ENCODE data around the gene PGM1. TPM values are rescaled to one million over a fixed set of nuclear protein-coding genes. Genes with fewer than 3 reads are reported as not detected.
A peak's percentile ranks its signal among the peaks of the same experiment; 100 is the strongest.

PGM1 gene
- total RNA-seq, 4 donors from 2014 or later: 36.7 to 57.0 (median 50.8) TPM

GRCh38 chr1:63662056-63662836 lies 69.0 kb downstream of the PGM1 start:
- peak in 1 of 2 donors; percentile 15 for DNase-seq (ENCODE audit: low spot score in 2 of 2)
- peaks cover 0 to 19% (median 0%) of the 10 kb centered on the region in 4 donors for H3K9me3 ChIP-seq
- peak overlapping the region in 3 of 4 donors; percentile 7 to 71 (median 65) for H3K27ac ChIP-seq

GRCh38 chr1:63662841-63663240 lies 69.6 kb downstream of the PGM1 start:
- TF ChIP-seq EP300 (IDR thresholded peaks at IDR 0.05): no peak
- TF ChIP-seq, protein P1, sequence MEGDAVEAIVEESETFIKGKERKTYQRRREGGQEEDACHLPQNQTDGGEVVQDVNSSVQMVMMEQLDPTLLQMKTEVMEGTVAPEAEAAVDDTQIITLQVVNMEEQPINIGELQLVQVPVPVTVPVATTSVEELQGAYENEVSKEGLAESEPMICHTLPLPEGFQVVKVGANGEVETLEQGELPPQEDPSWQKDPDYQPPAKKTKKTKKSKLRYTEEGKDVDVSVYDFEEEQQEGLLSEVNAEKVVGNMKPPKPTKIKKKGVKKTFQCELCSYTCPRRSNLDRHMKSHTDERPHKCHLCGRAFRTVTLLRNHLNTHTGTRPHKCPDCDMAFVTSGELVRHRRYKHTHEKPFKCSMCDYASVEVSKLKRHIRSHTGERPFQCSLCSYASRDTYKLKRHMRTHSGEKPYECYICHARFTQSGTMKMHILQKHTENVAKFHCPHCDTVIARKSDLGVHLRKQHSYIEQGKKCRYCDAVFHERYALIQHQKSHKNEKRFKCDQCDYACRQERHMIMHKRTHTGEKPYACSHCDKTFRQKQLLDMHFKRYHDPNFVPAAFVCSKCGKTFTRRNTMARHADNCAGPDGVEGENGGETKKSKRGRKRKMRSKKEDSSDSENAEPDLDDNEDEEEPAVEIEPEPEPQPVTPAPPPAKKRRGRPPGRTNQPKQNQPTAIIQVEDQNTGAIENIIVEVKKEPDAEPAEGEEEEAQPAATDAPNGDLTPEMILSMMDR (IDR thresholded peaks at IDR 0.05): no peak
- no peak for TF ChIP-seq POLR2A (IDR thresholded peaks at IDR 0.05)
- H3K27me3 ChIP-seq: no peaks in the 10 kb centered on the region

More at GRCh38 chr1:63662056-63662836, 69.0 kb downstream of the PGM1 start:
- no peak for TF ChIP-seq POLR2A (IDR thresholded peaks at IDR 0.05)
- peak in 1 of 2 donors; percentile 8 for TF ChIP-seq EP300 (IDR thresholded peaks at IDR 0.05)
- H3K4me1 ChIP-seq: peaks cover 0 to 18% (median 0%) of the 10 kb centered on the region in 4 donors
- no peak overlapping the region for H3K4me3 ChIP-seq
- no peaks in the 10 kb centered on the region for H3K27me3 ChIP-seq
- peaks cover 0 to 45% (median 0%) of the 10 kb centered on the region in 3 donors for H3K36me3 ChIP-seq
- 43 to 50% methylated on average over 10 of the region's 10 CpGs for WGBS, 2 donors

GRCh38 chr1:63663301-63663700 lies 70.1 kb downstream of the PGM1 start:
- no peaks in the 10 kb centered on the region for H3K27me3 ChIP-seq
- no peak for DNase-seq (ENCODE audit: low spot score in 2 of 2)
- peak overlapping the region in 2 of 4 donors; percentile 65 to 71 for H3K27ac ChIP-seq
- H3K36me3 ChIP-seq: peaks cover 0 to 45% (median 0%) of the 10 kb centered on the region in 3 donors
- WGBS, 2 donors: 92 to 94% methylated on average over 3 of the region's 3 CpGs
- TF ChIP-seq EP300 (IDR thresholded peaks at IDR 0.05) (no peak), POLR2A (IDR thresholded peaks at IDR 0.05) (no peak)
- TF ChIP-seq, protein P1 (IDR thresholded peaks at IDR 0.05): no peak
- peaks cover 0 to 18% (median 0%) of the 10 kb centered on the region in 4 donors for H3K4me1 ChIP-seq
- H3K9me3 ChIP-seq: peaks cover 0 to 19% (median 0%) of the 10 kb centered on the region in 4 donors
- no peak overlapping the region for H3K4me3 ChIP-seq

More at GRCh38 chr1:63662841-63663240, 69.6 kb downstream of the PGM1 start:
- peaks cover 0 to 45% (median 0%) of the 10 kb centered on the region in 3 donors for H3K36me3 ChIP-seq
- peaks cover 0 to 18% (median 0%) of the 10 kb centered on the region in 4 donors for H3K4me1 ChIP-seq
- H3K27ac ChIP-seq: peak overlapping the region in 3 of 4 donors; percentile 7 to 71 (median 65)
- no peak overlapping the region for H3K4me3 ChIP-seq
- DNase-seq (ENCODE audit: low spot score in 2 of 2): no peak
- 89 to 91% methylated on average over 4 of the region's 4 CpGs for WGBS, 2 donors
- H3K9me3 ChIP-seq: peaks cover 0 to 19% (median 0%) of the 10 kb centered on the region in 4 donors

DNA sequence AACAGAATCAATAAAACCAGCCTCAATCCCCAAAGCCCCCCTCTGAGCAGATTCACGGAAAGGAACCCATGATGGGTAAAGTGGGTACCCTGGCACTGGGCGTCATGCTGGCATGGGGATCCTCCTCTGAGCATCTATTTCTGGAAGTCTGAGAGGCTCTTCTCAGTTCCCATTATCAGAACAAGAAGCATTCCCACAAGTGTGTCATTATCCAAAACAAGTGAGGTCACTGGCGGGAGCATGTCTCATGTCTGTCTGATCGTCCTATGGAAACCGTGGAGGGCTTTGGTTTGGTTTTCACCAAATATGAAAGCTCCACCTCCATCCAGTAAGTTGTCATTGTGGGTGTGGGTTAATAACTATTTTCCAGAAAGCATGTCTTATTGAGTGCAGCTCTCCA lies 70.7 kb downstream of the PGM1 start:
- no peak overlapping the region for H3K27ac ChIP-seq
- no peak for DNase-seq (ENCODE audit: low spot score in 2 of 2)
- H3K4me1 ChIP-seq: peaks cover 0 to 18% (median 0%) of the 10 kb centered on the region in 4 donors
- H3K9me3 ChIP-seq: peaks cover 0 to 19% (median 0%) of the 10 kb centered on the region in 4 donors
- TF ChIP-seq EP300 (IDR thresholded peaks at IDR 0.05): no peak
- TF ChIP-seq, protein P1 (IDR thresholded peaks at IDR 0.05): no peak
- TF ChIP-seq POLR2A (IDR thresholded peaks at IDR 0.05): no peak
- H3K36me3 ChIP-seq: peaks cover 0 to 45% (median 0%) of the 10 kb centered on the region in 3 donors
- WGBS, 2 donors: 82 to 88% methylated on average over 5 of the region's 5 CpGs
- H3K4me3 ChIP-seq: no peak overlapping the region
- H3K27me3 ChIP-seq: no peaks in the 10 kb centered on the region

GRCh38 chr1:63664742-63665141 lies 71.5 kb downstream of the PGM1 start:
- peaks cover 0 to 19% (median 0%) of the 10 kb centered on the region in 4 donors for H3K9me3 ChIP-seq
- peaks cover 0 to 24% (median 0%) of the 10 kb centered on the region in 4 donors for H3K4me1 ChIP-seq
- H3K27me3 ChIP-seq: no peaks in the 10 kb centered on the region
- TF ChIP-seq, protein P1 (IDR thresholded peaks at IDR 0.05): no peak
- TF ChIP-seq EP300 (IDR thresholded peaks at IDR 0.05): no peak
- TF ChIP-seq POLR2A (IDR thresholded peaks at IDR 0.05): no peak
- 97 to 100% methylated on average over 2 of the region's 2 CpGs for WGBS, 2 donors
- H3K4me3 ChIP-seq: no peak overlapping the region
- H3K27ac ChIP-seq: no peak overlapping the region
- no peak for DNase-seq (ENCODE audit: low spot score in 2 of 2)
- peaks cover 0 to 39% (median 0%) of the 10 kb centered on the region in 3 donors for H3K36me3 ChIP-seq
